Measurements from ENCODE around the gene KLHL26.

DNA sequence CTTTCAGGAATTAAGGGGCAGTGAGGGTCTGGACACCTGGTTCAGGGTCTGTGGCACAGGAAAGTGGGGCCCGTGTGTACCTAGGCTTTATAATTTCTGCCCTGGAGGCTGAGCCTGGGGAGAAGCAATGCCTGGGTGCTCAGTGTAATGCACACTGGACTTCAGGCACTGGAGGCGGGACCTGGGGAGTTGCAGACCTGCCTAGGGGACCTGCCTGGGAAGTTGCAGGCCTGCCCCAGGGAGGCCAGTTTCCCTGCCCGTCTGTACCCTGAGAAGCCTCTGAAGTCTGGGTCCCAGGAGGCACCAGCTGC lies 26.6 kb upstream of the KLHL26 start:
- TF ChIP-seq, protein P1, sequence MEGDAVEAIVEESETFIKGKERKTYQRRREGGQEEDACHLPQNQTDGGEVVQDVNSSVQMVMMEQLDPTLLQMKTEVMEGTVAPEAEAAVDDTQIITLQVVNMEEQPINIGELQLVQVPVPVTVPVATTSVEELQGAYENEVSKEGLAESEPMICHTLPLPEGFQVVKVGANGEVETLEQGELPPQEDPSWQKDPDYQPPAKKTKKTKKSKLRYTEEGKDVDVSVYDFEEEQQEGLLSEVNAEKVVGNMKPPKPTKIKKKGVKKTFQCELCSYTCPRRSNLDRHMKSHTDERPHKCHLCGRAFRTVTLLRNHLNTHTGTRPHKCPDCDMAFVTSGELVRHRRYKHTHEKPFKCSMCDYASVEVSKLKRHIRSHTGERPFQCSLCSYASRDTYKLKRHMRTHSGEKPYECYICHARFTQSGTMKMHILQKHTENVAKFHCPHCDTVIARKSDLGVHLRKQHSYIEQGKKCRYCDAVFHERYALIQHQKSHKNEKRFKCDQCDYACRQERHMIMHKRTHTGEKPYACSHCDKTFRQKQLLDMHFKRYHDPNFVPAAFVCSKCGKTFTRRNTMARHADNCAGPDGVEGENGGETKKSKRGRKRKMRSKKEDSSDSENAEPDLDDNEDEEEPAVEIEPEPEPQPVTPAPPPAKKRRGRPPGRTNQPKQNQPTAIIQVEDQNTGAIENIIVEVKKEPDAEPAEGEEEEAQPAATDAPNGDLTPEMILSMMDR (conservative IDR thresholded peaks at IDR 0.05 in 1 of 2, IDR thresholded peaks at IDR 0.05 in 1 of 2; ENCODE audit: extremely low read depth in 1 of 2, insufficient read depth in 1 of 2, low read depth in 1 of 2, low read length in 2 of 2), result no peak
- peak; percentile 27 for TF ChIP-seq EZH2 (IDR thresholded peaks at IDR 0.05; ENCODE audit: borderline replicate concordance, low read length)

Data from mammary epithelial cell (primary cell).